Small intestine (tissue), 4 donors: ENCODE measurements around the gene PWWP3B. TPM values are rescaled to one million over a fixed set of nuclear protein-coding genes. Genes with fewer than 3 reads are reported as not detected.

Experiments
- polyA plus RNA-seq, 4 donors: library from polyadenylated mRNA; stranded (reverse) in 3 of 4; unstranded in 1 of 4; fragments of 200-250 nt in 3 of 4; fragments of 120-200 nt in 1 of 4; gene quantifications; one replicate each; pipeline versions ENCODE4 v1.2.1 to v1.2.3, GENCODE V29; 2013
- donor health status: healthy with polysubstance abuse.
- donor health status: Bipolar disorder and iron deficiency.
- donor health status: healthy.

Gene PWWP3B
- polyA plus RNA-seq, 4 donors = 0.10 to 34.0 TPM; not detected in 2

Other genes starting within 250 kb of the PWWP3B start
- 1 to 10 TPM in 1 of 4 donors, under 1 TPM in 1, not detected in 2; 0.49 to 1.5 TPM for gene SERPINA7, start 129.6 kb upstream of the PWWP3B start, polyA plus RNA-seq